ENCODE results near the gene PANX2.

- TF ChIP-seq CTCF (IDR thresholded peaks at IDR 0.05) (no peak), EP300 (IDR thresholded peaks at IDR 0.05) (no peak)
Observed at GRCh38 chr22:50213263-50213662, 42.7 kb downstream of the PANX2 start.
